HepG2 (cell line): ENCODE measurements around the gene FGGY. TPM values are rescaled to one million over a fixed set of nuclear protein-coding genes. Genes with fewer than 3 reads are reported as not detected.

ENCODE experiments used
- HIVEP1 ChIP-seq: sonication (generic); formaldehyde crosslinking; IDR thresholded peaks from 2 replicates; pipeline ENCODE4 v1.4.0; 2020; ENCODE audit warnings: mild to moderate bottlenecking, missing genetic modification reagents
- JDP2 ChIP-seq: sonication (generic); formaldehyde crosslinking; IDR thresholded peaks from 2 replicates; pipeline ENCODE4 v1.8.1; 2022; ENCODE audit warnings: missing genetic modification reagents, borderline replicate concordance
- MAFK ChIP-seq, 2 experiments: IDR thresholded peaks in 1 of 2; conservative IDR thresholded peaks in 1 of 2; 2 replicates each; pipeline ENCODE4 v1.6.1; 2011; ENCODE audit warnings: improper control_type of control experiment in 2 of 2, low read length in 2 of 2
- RELA ChIP-seq: sonication (generic); formaldehyde crosslinking; IDR thresholded peaks from 2 replicates; pipeline ENCODE4 v1.4.0; 2020; ENCODE audit warnings: missing genetic modification reagents
- TBX2 ChIP-seq: sonication (generic); formaldehyde crosslinking; IDR thresholded peaks from 2 replicates; pipeline ENCODE4 v1.5.0; 2020; ENCODE audit warnings: missing genetic modification reagents, mild to moderate bottlenecking, borderline replicate concordance
- ZBTB8A ChIP-seq: sonication (generic); formaldehyde crosslinking; IDR thresholded peaks from 2 replicates; pipeline ENCODE4 v1.4.0; 2020; ENCODE audit warnings: mild to moderate bottlenecking, low read depth, missing genetic modification reagents, borderline replicate concordance
- ZNF138 ChIP-seq: sonication (generic); formaldehyde crosslinking; IDR thresholded peaks from 2 replicates; pipeline ENCODE4 v1.5.0; 2020; ENCODE audit warnings: mild to moderate bottlenecking, low read depth, missing genetic modification reagents
- ZNF224 ChIP-seq: sonication (generic); formaldehyde crosslinking; IDR thresholded peaks from 2 replicates; pipeline ENCODE4 v1.5.0; 2020; ENCODE audit warnings: mild to moderate bottlenecking, missing genetic modification reagents
- ZNF274 ChIP-seq: sonication (generic); formaldehyde crosslinking; IDR thresholded peaks from 2 replicates; pipeline ENCODE4 v1.5.1; 2020; ENCODE audit warnings: mild to moderate bottlenecking, missing genetic modification reagents
- ZNF552 ChIP-seq: sonication (generic); formaldehyde crosslinking; IDR thresholded peaks from 2 replicates; pipeline ENCODE4 v1.9.0; 2022; ENCODE audit warnings: missing genetic modification reagents, mild to moderate bottlenecking, borderline replicate concordance
- ZNF572 ChIP-seq: sonication (generic); formaldehyde crosslinking; IDR thresholded peaks from 2 replicates; pipeline ENCODE4 v1.5.1; 2020; ENCODE audit warnings: mild to moderate bottlenecking, missing genetic modification reagents
- ZSCAN20 ChIP-seq: sonication (generic); formaldehyde crosslinking; IDR thresholded peaks from 2 replicates; pipeline ENCODE4 v1.4.0; 2020; ENCODE audit warnings: missing genetic modification reagents, mild to moderate bottlenecking, borderline replicate concordance
- polyA plus RNA-seq, 8 experiments: library from polyadenylated mRNA; depleted of rRNA in 3 of 8; stranded (reverse) in 7 of 8; unstranded in 1 of 8; fragments of >200 nt; fragmentation: Illumina TruSeq in 4 of 8; extraction: Trizol in 4 of 8; gene quantifications; 2 replicates each; pipeline versions ENCODE4 v1.2.1 to v1.2.3, GENCODE V29; 2011 to 2016; ENCODE audit warnings: low read depth in 4 of 8, missing spikeins in 1 of 8, mixed read lengths in 1 of 8; ENCODE audit not compliant: insufficient read depth in 1 of 8
- total RNA-seq, 5 experiments: library from RNA; depleted of rRNA; stranded (reverse); fragments of >200 nt; fragmentation: Illumina TruSeq; extraction: Trizol; gene quantifications; 2 replicates each; pipeline ENCODE4 v1.2.3, GENCODE V29; 2016; ENCODE audit warnings: low read depth in 1 of 5
- TF ChIP-seq, protein P1 (sequence below): sonication (generic); formaldehyde crosslinking; IDR thresholded peaks from 2 replicates; pipeline ENCODE4 v1.4.0; 2020; ENCODE audit warnings: missing genetic modification reagents
- TF ChIP-seq, protein P2 (sequence below): sonication (generic); formaldehyde crosslinking; IDR thresholded peaks from 2 replicates; pipeline ENCODE4 v1.4.0; 2020; ENCODE audit warnings: missing genetic modification reagents
- TF ChIP-seq, protein P3 (sequence below): sonication (generic); formaldehyde crosslinking; IDR thresholded peaks from 2 replicates; pipeline ENCODE4 v1.8.1; 2023; ENCODE audit warnings: mild to moderate bottlenecking, moderate library complexity, missing genetic modification reagents
- TF ChIP-seq, protein P4 (sequence below): sonication (generic); formaldehyde crosslinking; IDR thresholded peaks from 2 replicates; pipeline ENCODE4 v1.4.0; 2020; ENCODE audit warnings: missing genetic modification reagents
- TF ChIP-seq, protein P5 (sequence below): sonication (generic); formaldehyde crosslinking; IDR thresholded peaks from 2 replicates; pipeline ENCODE4 v1.8.0; 2022; ENCODE audit warnings: mild to moderate bottlenecking, missing genetic modification reagents, moderate library complexity
- TF ChIP-seq, protein P6 (sequence below): sonication (generic); formaldehyde crosslinking; IDR thresholded peaks from 2 replicates; pipeline ENCODE4 v1.5.0; 2020; ENCODE audit warnings: mild to moderate bottlenecking, missing genetic modification reagents, borderline replicate concordance

FGGY gene
- total and polyA plus RNA-seq, 2 of the 13 experiments (the other 11 are each of a cell fraction or from before 2014, with no cell fraction given): 15.7 to 27.5 TPM

DNA sequence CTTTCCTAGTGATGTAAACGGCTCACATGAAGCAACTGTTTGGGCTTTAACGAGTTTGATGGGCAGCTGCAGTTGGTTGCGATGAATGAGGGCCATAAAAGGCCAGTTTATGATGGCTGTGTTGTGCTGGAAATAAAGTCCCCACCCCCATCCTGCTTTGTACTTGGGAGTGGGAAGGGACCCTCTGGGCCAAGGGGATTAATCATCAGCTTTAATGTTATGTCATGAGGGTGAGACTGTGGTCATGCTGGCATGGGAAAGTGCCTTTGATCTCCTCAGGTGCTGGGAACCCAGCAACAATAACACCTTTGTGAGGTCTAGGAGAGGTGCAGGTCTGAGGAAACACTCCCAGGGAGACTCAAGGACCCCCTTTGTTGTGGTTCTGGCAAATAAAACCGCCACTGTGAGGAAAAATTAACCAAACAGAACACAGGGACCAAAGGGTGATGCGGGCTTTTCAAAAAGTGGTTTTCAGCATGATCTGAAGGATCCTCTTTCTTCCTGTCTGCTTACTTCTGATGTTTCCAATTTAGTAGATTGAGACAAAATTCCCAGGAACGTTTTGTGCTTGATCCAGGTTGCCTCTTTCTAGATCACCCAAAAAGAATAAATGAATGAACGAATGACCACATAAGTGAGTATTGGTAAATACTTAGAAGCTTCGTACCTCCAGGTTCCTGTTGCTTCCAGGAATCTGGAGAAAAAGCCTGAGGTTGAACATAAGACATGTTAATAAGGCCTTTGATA, 260.1 kb downstream of the FGGY start (continued):
- TF ChIP-seq, protein P1, sequence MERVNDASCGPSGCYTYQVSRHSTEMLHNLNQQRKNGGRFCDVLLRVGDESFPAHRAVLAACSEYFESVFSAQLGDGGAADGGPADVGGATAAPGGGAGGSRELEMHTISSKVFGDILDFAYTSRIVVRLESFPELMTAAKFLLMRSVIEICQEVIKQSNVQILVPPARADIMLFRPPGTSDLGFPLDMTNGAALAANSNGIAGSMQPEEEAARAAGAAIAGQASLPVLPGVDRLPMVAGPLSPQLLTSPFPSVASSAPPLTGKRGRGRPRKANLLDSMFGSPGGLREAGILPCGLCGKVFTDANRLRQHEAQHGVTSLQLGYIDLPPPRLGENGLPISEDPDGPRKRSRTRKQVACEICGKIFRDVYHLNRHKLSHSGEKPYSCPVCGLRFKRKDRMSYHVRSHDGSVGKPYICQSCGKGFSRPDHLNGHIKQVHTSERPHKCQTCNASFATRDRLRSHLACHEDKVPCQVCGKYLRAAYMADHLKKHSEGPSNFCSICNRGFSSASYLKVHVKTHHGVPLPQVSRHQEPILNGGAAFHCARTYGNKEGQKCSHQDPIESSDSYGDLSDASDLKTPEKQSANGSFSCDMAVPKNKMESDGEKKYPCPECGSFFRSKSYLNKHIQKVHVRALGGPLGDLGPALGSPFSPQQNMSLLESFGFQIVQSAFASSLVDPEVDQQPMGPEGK (CRISPR knock-in tag): peak; percentile 76
- TF ChIP-seq, protein P2, sequence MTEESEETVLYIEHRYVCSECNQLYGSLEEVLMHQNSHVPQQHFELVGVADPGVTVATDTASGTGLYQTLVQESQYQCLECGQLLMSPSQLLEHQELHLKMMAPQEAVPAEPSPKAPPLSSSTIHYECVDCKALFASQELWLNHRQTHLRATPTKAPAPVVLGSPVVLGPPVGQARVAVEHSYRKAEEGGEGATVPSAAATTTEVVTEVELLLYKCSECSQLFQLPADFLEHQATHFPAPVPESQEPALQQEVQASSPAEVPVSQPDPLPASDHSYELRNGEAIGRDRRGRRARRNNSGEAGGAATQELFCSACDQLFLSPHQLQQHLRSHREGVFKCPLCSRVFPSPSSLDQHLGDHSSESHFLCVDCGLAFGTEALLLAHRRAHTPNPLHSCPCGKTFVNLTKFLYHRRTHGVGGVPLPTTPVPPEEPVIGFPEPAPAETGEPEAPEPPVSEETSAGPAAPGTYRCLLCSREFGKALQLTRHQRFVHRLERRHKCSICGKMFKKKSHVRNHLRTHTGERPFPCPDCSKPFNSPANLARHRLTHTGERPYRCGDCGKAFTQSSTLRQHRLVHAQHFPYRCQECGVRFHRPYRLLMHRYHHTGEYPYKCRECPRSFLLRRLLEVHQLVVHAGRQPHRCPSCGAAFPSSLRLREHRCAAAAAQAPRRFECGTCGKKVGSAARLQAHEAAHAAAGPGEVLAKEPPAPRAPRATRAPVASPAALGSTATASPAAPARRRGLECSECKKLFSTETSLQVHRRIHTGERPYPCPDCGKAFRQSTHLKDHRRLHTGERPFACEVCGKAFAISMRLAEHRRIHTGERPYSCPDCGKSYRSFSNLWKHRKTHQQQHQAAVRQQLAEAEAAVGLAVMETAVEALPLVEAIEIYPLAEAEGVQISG (CRISPR knock-in tag): peak; percentile 74
- TF ChIP-seq ZNF224 (CRISPR knock-in tag) (no peak), RELA (CRISPR knock-in tag) (no peak), JDP2 (no peak; the same call in 1 of the 2 replicates), TBX2 (peak; percentile 99), MAFK (conservative IDR thresholded peaks at IDR 0.05 in 1 of 2, IDR thresholded peaks at IDR 0.05 in 1 of 2; ENCODE audit: low read length in 2 of 2) (no peak), ZNF572 (CRISPR knock-in tag) (no peak), ZSCAN20 (CRISPR knock-in tag) (no peak), HIVEP1 (peak; percentile 86; the same call in 1 of the 2 replicates), ZNF552 (CRISPR knock-in tag) (no peak), ZNF138 (CRISPR knock-in tag) (no peak), ZNF274 (no peak), ZBTB8A (CRISPR knock-in tag) (no peak)
- TF ChIP-seq, protein P3, sequence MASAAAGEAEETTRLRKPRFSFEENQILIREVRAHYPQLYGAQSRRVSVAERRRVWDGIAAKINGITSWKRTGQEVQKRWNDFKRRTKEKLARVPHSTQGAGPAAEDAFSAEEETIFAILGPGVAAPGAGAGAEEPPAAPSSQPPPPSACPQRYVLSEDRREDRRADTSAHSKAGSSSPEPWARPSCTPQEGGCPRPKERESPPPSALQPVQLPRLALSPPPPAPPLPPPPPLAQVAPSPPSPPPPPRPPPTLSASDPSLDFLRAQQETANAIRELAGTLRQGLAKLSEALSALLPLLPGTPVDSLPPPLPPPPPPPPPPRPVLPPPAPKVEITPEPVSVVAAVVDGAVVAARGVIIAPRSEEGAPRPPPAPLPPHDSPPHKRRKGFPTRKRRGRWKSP (CRISPR knock-in tag): peak; percentile 91; the same call in 1 of the 2 replicates
- TF ChIP-seq, protein P4, sequence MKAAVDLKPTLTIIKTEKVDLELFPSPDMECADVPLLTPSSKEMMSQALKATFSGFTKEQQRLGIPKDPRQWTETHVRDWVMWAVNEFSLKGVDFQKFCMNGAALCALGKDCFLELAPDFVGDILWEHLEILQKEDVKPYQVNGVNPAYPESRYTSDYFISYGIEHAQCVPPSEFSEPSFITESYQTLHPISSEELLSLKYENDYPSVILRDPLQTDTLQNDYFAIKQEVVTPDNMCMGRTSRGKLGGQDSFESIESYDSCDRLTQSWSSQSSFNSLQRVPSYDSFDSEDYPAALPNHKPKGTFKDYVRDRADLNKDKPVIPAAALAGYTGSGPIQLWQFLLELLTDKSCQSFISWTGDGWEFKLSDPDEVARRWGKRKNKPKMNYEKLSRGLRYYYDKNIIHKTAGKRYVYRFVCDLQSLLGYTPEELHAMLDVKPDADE (CRISPR knock-in tag): no peak
- TF ChIP-seq, protein P5, sequence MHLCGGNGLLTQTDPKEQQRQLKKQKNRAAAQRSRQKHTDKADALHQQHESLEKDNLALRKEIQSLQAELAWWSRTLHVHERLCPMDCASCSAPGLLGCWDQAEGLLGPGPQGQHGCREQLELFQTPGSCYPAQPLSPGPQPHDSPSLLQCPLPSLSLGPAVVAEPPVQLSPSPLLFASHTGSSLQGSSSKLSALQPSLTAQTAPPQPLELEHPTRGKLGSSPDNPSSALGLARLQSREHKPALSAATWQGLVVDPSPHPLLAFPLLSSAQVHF (CRISPR knock-in tag): no peak
- TF ChIP-seq, protein P6, sequence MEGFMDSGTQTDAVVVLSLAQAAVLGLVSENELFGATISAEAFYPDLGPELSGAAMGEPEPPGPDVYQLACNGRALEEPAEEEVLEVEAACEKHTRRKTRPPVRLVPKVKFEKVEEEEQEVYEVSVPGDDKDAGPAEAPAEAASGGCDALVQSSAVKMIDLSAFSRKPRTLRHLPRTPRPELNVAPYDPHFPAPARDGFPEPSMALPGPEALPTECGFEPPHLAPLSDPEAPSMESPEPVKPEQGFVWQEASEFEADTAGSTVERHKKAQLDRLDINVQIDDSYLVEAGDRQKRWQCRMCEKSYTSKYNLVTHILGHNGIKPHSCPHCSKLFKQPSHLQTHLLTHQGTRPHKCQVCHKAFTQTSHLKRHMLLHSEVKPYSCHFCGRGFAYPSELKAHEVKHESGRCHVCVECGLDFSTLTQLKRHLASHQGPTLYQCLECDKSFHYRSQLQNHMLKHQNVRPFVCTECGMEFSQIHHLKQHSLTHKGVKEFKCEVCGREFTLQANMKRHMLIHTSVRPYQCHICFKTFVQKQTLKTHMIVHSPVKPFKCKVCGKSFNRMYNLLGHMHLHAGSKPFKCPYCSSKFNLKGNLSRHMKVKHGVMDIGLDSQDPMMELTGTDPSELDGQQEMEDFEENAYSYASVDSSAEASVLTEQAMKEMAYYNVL (CRISPR knock-in tag): peak; percentile 40; the same call in 1 of the 2 replicates
